Thoracic aorta (tissue), 2 donors: ENCODE data around the gene JUNB. TPM values are rescaled to one million over a fixed set of nuclear protein-coding genes. Genes with fewer than 3 reads are reported as not detected.
A peak's percentile ranks its signal among the peaks of the same experiment; 100 is the strongest.

ENCODE experiments used
- ATAC-seq: fragments of 150-250 bp; one replicate; pipeline ENCODE4 v1.8.0; 2017; ENCODE audit warnings: low read depth; ENCODE audit not compliant: insufficient number of reproducible peaks, low FRiP score
- DNase-seq: peaks from one replicate; pipeline ENCODE4 v3.0.0-alpha.2; 2020; ENCODE audit warnings: low spot score
- H3K27ac ChIP-seq, 2 donors: fragments of 200-600 bp; sonication (generic); 1 replicate in 1 of 2; 2 replicates in 1 of 2; pipeline ENCODE4 v1.5.1; 2016; ENCODE audit warnings: mild to moderate bottlenecking in 2 of 2, moderate library complexity in 2 of 2
- H3K27me3 ChIP-seq: fragments of 200-600 bp; sonication (generic); replicated peaks from 2 replicates; pipeline ENCODE4 v1.6.0; 2016; ENCODE audit warnings: mild to moderate bottlenecking; ENCODE audit not compliant: insufficient read depth
- H3K36me3 ChIP-seq: fragments of 200-600 bp; sonication (generic); one replicate; pipeline ENCODE4 v1.5.1; 2016
- H3K4me1 ChIP-seq, 2 donors: fragments of 200-600 bp; sonication (generic); 1 replicate in 1 of 2; 2 replicates in 1 of 2; pipeline versions ENCODE4 v1.5.1 to v1.6.0; 2016; ENCODE audit warnings: low read depth in 2 of 2, mild to moderate bottlenecking in 1 of 2; ENCODE audit not compliant: control insufficient read depth in 1 of 2
- H3K4me3 ChIP-seq: fragments of 200-600 bp; sonication (generic); 2 replicates; pipeline ENCODE4 v1.5.1; 2016; ENCODE audit warnings: mild to moderate bottlenecking
- H3K9me3 ChIP-seq: fragments of 200-600 bp; sonication (generic); 2 replicates; pipeline ENCODE4 v1.5.1; 2016
- total RNA-seq, 2 donors: library from RNA; depleted of rRNA; stranded (reverse); fragments of >200 nt; gene quantifications; one replicate each; pipeline versions ENCODE4 v1.1.0 to v1.2.3, GENCODE V29; 2016
- TF ChIP-seq, protein P1 (sequence below): fragments of 200-600 bp; sonication (generic); IDR thresholded peaks from one replicate; pipeline ENCODE4 v1.5.1; 2019; ENCODE audit warnings: antibody characterized with exemption

The JUNB gene
- 1,000 to 10,000 TPM in 1 of 2 donors, 100 to 1,000 TPM in 1; 698 to 2,087 TPM for total RNA-seq

DNA sequence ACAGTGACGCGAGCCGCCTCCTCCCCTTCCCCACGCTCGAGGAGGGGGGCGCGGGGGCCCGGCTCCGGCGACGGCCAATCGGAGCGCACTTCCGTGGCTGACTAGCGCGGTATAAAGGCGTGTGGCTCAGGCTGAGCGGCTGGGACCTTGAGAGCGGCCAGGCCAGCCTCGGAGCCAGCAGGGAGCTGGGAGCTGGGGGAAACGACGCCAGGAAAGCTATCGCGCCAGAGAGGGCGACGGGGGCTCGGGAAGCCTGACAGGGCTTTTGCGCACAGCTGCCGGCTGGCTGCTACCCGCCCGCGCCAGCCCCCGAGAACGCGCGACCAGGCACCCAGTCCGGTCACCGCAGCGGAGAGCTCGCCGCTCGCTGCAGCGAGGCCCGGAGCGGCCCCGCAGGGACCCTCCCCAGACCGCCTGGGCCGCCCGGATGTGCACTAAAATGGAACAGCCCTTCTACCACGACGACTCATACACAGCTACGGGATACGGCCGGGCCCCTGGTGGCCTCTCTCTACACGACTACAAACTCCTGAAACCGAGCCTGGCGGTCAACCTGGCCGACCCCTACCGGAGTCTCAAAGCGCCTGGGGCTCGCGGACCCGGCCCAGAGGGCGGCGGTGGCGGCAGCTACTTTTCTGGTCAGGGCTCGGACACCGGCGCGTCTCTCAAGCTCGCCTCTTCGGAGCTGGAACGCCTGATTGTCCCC is at the start of gene JUNB:
Gene JUNB (plus strand): TSS at position 142 of the 706 bp plus-strand sequence. CDS start 286 bp downstream, at position 428.
- Histone ChIP-seq H3K27me3 (no peaks in the 10 kb centered on the region), H3K27ac (peak within 1 kb of the TSS; percentile 99 to 100), H3K4me1 (peaks cover 26 to 50% of the 10 kb centered on the region in 2 donors), H3K9me3 (no peaks in the 10 kb centered on the region), H3K36me3 (no peaks in the 10 kb centered on the region), H3K4me3 (peak within 1 kb of the TSS; percentile 91)
- ATAC-seq (peak; percentile 23), DNase-seq (peak; percentile 88)
- TF ChIP-seq, protein P1, sequence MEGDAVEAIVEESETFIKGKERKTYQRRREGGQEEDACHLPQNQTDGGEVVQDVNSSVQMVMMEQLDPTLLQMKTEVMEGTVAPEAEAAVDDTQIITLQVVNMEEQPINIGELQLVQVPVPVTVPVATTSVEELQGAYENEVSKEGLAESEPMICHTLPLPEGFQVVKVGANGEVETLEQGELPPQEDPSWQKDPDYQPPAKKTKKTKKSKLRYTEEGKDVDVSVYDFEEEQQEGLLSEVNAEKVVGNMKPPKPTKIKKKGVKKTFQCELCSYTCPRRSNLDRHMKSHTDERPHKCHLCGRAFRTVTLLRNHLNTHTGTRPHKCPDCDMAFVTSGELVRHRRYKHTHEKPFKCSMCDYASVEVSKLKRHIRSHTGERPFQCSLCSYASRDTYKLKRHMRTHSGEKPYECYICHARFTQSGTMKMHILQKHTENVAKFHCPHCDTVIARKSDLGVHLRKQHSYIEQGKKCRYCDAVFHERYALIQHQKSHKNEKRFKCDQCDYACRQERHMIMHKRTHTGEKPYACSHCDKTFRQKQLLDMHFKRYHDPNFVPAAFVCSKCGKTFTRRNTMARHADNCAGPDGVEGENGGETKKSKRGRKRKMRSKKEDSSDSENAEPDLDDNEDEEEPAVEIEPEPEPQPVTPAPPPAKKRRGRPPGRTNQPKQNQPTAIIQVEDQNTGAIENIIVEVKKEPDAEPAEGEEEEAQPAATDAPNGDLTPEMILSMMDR: peak; percentile 11

GRCh38 chr19:12745166-12745897 is 46.0 kb upstream of the JUNB start:
- H3K27me3 ChIP-seq: no peaks in the 10 kb centered on the region
- no peaks in the 10 kb centered on the region for H3K9me3 ChIP-seq
- H3K36me3 ChIP-seq: peaks cover 39% of the 10 kb centered on the region
- TF ChIP-seq, protein P1: no peak
- no peaks in the 10 kb centered on the region for H3K4me1 ChIP-seq
- ATAC-seq (no peak), DNase-seq (no peak)
- no peak overlapping the region for H3K27ac ChIP-seq
- H3K4me3 ChIP-seq: no peak overlapping the region

GRCh38 chr19:12748489-12748888 is 42.8 kb upstream of the JUNB start:
- Histone ChIP-seq H3K9me3 (no peaks in the 10 kb centered on the region), H3K27ac (no peak overlapping the region), H3K36me3 (peaks cover 34% of the 10 kb centered on the region), H3K4me1 (no peaks in the 10 kb centered on the region), H3K4me3 (no peak overlapping the region), H3K27me3 (no peaks in the 10 kb centered on the region)
- TF ChIP-seq, protein P1: no peak
- DNase-seq (no peak), ATAC-seq (no peak)

GRCh38 chr19:12749938-12750521 is 41.3 kb upstream of the JUNB start:
- H3K27ac ChIP-seq: no peak overlapping the region
- no peak for ATAC-seq

More at GRCh38 chr19:12749938-12750521, 41.3 kb upstream of the JUNB start:
- H3K4me3 ChIP-seq: no peak overlapping the region
- no peaks in the 10 kb centered on the region for H3K9me3 ChIP-seq
- H3K4me1 ChIP-seq: no peaks in the 10 kb centered on the region
- TF ChIP-seq, protein P1: no peak
- H3K36me3 ChIP-seq: peaks cover 28% of the 10 kb centered on the region
- DNase-seq: no peak
- no peaks in the 10 kb centered on the region for H3K27me3 ChIP-seq
